ENCODE measurements around the gene LTBP4.
"Not testable (repeated sequence)": the region's sequence is repeated elsewhere in the genome, so short reads cannot be mapped to it uniquely, and the experiment has no call there.

The LTBP4 gene

DNA sequence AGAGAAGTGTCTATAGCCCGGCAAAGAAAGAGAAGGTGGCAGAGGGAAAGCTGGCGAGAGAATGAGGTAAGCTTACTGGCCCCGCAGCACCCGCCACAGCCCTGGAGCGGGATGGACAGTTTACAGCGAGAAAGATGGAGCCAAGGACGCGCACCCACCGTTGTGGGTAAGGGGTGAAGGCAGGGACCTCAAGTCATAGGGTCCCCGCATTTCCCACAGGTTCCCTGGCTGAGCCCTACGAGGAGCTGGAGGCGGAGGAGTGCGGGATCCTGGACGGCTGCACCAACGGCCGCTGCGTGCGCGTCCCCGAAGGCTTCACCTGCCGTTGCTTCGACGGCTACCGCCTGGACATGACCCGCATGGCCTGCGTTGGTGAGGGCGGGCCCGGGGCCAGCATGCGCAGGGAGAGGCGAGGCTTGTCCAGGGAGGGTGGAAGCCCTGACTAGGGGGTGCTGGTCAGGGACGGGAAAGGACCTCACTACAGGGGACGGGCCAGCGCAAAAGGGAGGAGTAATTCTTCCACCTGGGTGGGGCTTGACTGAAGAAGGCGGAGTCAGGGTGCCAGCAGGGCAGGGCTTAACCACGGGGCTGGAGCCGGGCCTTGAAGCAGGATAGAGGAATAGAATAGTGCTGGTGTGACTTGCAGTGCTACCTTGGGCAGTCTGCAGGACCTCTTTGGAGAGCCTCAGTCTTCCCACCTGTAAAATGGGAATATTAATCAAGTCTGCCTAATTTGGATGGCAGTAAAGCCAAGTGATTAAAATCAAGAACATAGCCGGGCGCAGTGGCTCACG is 26.5 kb downstream of the LTBP4 start:
- no peak for DNase-seq

DNA sequence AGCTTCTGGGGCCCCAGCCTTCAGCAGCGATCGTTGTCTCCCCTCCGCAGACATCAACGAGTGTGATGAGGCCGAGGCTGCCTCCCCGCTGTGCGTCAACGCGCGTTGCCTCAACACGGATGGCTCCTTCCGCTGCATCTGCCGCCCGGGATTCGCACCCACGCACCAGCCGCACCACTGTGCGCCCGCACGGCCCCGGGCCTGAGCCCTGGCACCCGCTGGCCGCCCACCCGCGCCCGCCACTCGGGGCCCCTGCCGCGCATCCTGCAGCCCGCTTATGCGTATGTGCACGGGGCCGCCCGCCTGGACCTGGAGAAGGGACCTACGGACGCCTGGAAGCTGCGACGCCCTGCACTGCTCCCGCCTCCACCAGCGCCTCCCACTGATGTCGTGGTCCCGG is 28.2 kb downstream of the LTBP4 start:
- DNase-seq, result no peak

DNA sequence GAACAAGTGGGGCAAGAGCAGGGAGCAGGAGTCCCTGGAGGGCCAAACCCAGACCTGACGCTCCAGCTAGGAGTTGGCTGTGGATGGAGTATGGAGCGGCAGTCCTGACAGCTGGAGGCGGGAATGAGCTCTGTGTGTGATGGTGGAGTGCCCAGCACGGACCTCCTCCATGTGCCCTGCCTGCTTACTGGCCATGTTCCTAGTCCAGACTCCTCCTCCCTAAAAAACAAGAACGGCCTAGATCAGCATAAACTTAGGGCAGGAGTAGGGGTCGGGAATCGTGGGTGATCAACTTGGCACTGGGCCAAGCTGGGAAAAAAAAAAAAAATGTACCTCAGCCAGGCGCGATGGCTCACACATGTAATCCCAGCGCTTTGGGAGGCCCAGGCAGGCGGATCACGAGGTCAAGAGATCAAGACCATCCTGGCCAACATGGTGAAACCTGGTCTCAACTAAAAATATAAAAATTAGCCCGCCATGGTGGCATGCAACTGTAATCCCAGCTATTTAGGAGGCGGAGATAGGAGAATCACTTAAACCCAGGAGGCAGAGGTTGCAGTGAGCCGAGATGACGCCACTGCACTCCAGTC is 29.5 kb downstream of the LTBP4 start:
- no peak for DNase-seq

DNA sequence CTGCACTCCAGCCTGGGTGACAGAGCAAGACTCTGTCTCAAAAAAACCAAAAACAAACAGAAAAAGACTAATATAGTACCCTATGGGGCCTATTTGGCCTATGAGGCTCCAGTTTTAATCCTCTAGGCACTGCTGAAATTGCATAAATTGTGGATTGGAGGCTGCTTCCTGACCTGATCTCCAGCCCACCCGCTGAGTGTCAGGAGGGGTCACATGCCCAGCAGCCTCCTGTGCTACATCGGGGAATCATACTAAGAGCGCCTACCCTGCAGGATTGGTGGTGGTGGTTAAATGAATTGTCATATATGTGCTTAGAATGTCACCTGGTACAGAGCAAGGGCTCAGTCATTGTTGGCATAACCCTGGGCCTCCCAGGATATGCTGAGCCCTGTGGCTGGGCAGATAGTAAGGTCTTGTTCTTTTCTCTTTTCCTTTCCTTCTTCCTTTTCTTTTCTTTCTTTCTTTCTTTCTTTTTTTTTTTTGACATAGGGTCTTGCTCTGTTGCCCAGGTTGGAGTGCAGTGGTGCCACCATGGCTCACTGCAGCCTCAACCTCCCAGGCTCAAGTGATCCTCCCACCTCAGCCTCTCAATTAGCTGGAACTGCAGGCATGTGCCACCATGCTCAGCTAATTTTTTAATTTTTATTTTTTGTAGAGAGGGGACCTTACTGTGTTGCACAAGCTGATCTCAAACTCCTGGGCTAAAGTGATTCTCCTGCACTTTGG is 31.3 kb downstream of the LTBP4 start:
- DNase-seq, result no peak

DNA sequence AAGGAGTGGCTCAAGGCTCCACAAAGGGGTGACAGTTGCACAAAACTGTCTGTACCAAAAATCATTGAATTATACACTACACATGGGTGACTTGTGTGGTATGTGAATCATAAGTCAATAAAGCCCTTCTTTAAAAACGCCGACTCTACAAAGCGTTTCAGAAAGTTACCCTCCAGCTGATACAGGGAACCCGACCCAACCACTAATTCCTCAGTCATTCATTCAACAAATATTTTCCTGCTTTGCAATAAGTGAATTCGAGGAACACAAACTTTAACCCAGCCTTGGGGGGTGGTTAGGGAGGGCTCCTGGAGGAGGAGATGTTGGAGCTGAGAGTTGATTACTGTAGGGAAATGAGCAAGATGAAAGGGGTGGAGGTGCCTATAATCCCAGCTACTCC is 32.0 kb downstream of the LTBP4 start:
- DNase-seq, result no peak

DNA sequence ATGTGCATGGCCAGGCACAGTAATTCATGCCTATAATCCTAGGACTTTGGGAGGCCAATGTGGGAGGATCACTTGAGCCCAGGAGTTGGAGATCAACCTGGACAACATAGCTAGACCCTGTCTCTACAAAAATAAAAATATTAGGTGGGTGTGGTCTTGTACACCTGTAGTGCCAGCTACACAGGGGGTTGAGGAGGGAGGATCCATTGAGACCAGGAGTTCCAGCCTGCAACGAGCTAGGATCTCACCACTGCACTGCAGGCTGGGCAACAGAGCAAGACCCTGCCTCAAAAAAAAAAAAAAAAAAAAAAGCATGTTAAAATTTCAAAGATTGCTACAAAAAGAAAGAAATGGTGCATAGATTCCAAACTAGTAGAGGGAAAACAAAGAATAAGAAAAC is 37.2 kb downstream of the LTBP4 start:
- DNase-seq, result no peak

DNA sequence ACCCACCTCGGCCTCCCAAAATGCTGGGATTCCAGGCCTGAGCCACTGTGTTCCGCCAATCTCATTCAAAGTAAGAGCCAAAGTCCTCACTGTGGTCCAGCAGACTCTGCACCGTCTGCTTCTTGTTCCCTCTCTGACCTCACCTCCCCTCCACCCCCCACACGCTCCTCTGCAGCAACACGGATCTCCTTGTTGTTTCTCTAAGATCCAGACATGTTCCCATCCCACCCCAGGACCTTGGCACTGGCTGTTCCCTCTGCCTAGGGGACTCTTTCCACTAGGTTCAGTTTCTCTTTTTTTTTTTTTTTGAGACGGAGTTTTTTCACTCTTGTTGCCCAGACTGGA is 38.4 kb downstream of the LTBP4 start:
- no peak for DNase-seq

DNA sequence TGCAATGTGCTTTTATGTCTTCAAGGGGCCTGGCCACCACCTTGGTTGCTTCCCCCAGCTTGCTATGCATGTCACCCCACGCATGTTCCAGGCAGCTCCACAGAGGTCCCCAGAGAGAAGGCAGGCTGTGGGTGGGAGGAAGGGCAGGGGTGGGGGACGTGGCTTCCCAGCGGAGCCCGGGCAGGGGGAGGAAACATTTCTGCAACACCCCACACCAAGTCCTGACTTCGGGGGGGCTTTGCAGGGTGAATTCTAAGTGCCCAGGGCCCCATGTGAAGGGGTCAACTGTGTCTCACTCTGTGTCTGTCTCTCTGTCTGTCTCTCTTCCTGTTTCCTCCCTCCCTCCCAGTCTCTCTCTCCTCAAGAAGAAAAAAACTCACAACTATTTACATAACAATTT is 39.6 kb downstream of the LTBP4 start:
- DNase-seq, result no peak

DNA sequence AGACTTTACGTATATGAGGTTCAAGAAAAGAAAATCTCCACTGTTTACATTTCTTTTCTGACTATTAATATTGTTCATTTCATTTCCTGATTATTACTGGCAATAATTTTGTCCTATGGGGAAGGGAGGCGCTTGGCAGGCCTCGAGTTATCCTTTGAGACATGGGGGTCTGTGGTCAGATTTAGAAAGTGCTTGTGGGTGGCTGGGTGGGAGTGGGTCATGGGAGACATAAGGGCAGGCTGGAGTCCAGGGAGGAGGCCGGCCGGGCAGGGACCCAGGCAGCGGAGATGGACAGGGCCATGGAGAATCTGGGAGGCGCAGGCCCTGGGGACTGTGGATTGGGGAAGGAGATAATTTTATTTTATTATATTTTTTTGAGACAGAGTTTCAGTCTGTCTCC is 40.1 kb downstream of the LTBP4 start:
- DNase-seq, result no peak

DNA sequence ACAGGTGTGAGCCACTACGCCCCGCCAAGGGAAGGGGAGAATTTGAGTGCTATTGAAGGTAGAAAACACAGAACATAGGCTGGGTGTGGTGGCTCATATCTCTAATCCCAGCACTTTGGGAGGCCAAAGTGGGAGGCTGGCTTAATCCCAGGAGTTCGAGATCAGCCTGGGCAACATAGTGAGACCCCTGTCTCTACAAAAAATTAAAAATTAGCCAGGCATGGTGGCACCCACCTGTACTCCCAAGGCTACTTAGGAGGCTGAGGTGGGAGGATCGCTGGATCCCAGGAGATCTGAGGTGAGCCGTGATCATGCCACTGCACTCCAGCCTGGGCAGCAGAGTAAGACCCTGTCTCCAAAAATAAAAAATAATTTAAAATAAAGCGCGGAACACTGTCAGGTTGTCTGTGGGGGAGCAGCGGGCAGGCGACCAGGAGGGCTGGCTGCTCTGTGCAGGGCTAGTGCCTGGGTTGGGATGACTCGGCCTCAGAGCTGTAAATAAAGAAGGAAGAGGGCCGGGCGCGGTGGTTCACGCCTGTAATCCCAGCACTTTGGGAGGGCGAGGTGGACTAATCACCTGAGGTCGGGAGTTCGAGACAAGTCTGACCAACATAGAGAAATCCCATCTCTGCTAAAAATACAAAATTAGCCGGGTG is 41.0 kb downstream of the LTBP4 start:
- no peak for DNase-seq

DNA sequence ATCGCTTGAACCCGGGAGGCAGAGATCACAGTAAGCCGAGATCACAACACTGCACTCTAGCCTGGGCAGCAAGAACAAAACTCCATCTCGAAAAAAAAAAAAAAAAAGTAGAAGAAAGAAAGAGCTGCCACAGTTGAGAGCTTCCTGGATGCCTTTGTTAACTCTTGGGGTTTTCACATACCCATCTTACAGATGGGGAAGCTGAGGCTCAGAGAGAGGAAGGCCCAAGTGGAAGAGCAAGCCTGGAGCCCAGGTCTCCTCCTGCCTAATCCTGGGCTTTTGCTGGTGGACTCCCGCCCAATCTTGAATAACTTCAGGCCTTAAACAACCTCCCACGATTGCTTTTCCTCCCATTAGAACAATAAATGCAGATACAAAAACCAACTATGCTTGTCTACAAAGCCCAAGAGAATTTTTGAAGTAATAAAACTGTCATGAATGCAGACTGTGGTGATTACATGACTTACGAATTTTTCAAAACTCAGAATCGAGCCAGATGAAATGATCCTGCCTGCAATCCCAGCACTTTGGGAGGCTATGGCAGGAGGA is 41.7 kb downstream of the LTBP4 start:
- no peak for DNase-seq

DNA sequence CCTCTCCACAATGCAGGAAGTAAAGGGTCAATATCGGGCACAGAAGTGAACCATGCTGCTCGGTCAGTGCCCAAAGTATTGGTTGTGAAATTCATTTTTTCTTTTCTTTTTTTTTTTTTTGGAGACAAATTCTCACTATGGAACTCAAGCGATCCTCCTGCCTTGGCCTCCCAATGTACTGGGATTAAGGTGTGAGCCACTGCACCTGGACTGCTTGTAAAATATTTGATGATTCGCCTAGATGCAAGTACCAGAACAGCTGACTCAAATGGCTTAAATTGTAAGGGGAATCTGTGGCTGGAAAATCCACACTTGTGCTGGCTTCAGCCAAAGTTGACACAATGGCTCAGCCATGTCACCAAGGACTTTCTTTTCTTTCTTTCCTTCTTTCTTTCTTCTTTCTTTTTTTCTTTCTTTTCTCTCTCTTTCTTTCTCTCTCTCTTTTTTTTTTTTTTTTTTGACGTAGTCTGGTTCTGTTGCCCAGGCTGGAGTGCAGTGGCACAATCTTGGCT is 45.6 kb downstream of the LTBP4 start:
- DNase-seq, result no peak

DNA sequence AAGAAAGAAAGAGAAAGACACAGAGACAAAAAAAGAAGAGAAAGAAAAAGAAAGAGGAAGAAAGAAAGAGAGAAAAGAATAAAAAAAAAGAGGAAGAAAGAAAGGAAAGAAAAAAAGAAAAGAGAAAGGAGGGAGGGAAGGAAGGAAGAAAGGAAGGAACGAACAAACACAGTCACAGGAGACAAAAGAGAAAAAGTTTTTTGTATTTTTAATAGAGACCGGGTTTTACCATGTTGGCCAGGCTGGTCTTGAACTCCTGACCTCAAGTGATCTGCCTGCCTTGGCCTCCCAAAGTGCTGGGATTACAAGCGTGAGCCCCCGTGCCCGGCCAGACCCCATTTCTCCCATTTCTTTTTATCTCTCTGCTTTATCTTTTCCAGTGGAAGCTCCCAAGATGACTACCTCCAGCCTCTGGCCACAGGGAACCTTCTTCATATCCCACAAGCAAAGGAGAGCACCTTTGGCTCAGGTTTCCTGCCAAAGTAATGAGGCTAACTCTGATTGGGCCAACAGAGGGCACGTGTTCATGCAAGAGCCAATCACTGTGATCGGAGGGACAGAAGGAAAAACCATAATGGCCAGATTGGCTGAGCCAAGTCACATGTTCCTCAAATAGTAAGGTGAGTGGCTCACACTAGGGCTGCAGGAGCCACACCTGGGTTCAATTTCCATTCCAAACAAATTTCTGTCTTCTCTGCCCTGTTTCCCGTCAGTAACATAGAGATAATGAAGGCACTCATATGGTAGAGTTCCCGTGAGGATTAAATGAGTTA is 48.9 kb downstream of the LTBP4 start:
- DNase-seq, result not testable (repeated sequence)

DNA sequence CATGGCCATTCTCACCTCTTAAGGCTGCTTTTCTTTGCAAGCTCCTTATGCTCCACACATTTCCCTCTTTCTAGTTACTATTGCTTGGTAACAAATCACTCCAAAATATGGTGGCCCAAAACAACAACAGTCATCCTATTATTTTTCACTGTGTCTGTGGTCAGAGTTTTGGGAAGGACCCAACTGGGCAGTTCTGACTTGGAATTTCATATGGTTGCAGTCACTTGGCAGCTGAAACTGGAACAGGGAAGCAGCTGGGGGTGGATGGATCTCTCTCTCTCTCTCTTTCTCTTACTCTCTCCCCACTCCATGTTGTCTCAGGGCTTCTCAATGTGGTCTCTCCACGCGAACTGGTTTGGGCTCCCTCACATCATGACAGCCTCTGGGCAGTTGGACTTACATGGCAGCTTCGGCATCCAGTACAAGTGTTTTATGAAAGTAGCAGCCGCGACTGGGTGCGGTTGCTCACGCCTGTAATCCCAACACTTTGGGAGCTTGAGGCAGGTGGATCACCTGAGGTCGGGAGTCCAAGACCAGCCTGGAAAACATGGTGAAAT is 49.7 kb downstream of the LTBP4 start:
- DNase-seq, result no peak

DNA sequence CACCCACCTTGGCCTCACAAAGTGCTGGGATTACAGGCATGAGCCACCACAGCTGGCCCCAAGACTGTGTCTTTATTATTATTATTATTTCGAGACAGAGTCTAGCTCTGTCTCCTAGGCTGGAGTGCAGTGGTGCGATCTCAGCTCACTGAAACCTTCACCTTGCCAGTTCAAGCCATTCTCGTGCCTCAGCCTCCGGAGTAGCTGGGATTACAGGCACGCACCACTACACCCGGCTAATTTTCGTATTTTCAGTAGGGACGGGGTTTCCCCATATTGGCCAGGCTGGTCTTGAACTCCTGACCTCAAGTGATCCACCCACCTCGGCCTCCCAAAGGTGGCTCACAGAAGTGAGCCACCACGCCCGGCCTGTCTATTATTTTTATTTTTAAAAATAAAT is 51.1 kb downstream of the LTBP4 start:
- not testable (repeated sequence) for DNase-seq

DNA sequence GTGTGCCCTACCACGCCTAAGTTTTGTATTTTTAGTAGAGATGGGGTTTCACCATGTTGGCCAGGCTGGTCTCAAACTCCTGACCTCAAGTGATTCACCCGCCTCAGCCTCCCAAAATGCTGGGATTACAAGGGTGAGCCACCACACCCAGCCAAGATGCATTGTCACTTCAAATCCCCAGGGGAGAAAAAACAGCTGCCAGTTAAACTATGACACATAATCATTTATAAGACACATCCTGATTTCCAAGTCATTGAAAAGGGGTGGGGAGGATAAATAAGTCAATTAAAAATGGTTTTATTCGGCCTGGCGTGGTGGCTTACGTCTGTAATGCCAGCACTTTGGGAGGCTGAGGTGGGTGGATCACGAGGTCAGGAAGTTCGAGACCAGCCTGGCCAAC is 54.5 kb downstream of the LTBP4 start:
- DNase-seq, result not testable (repeated sequence)

DNA sequence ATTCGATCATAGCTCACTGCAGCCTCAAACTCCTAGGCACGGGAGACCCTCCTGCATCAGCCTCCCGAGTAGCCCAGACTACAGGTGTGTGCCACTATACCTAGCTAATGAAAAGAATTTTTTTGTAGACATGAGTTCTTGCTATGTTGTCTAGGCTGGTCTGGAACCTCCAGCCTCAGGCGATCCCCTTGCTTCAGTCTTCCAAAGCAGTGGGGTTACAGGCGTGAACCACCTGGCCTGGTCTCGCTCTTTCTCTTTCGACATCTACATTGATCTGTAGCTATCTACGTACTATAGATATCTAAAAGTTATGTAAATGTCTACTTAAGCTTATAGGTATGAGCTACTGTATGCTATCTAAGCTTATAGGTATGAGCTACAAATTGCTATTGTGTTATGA is 56.9 kb downstream of the LTBP4 start:
- no peak for DNase-seq

DNA sequence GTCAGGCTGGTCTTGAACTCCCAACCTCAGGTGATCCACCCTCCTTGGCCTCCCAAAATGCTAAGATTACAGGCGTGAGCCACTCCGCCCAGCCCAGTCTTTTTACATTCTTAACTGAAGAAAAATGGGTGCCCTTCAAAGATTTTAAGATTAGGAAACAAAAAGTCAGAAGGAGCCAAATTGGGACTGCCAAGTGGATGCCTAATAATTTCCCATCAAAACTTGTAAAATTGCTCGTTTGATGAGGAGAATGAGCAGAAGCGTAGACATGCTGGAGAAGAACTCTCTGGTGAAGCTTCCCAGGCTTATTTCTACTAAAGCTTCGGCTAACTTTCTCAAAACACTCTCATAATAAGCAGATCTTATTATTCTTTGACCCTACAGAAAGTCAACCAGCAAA is 57.9 kb downstream of the LTBP4 start:
- DNase-seq, result no peak

DNA sequence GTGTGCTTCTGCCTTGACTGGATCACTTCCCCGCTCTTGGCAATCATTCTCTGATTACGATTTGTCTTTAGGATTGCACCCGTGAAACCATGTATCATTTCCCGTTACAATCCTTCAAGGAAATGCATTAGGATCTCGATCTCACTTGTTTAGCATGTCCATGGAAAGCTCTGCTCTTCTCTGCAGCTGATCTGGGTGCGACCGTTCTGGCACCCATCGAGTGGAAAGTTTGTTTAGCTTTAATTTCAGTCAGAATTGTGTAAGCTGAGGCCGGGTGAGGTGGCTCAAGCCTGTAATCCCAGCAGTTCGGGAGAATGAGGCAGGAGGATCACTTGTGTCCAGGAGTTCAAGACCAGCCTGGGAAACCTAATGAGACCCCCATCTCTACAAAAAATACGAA is 58.4 kb downstream of the LTBP4 start:
- DNase-seq, result no peak

DNA sequence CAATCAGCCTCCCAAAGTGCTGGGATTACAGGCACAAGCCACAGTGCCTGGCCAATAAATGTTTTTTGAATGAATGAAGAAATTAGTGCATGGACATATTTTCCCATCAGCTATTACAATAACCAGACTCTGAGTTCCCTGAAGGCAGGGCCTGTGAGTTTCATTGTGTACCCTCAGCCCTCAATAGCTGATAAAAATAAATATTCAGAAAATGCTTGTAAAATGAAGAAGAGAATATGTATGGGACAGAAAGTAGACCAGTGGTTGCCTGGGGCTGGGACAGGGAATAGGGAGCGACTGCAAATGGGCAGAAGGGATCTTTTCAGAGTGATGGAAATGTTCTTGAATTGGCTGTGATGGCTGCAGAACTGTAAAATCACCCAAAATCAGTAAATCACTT is 60.4 kb downstream of the LTBP4 start:
- DNase-seq, result no peak
